Fibroblast of skin of abdomen (primary cell): Measurements from ENCODE around the gene WNT5A.

Source experiments
- DNase-seq: peaks from one replicate; pipeline ENCODE4 v3.0.0-alpha.2; 2013

The WNT5A gene

DNA sequence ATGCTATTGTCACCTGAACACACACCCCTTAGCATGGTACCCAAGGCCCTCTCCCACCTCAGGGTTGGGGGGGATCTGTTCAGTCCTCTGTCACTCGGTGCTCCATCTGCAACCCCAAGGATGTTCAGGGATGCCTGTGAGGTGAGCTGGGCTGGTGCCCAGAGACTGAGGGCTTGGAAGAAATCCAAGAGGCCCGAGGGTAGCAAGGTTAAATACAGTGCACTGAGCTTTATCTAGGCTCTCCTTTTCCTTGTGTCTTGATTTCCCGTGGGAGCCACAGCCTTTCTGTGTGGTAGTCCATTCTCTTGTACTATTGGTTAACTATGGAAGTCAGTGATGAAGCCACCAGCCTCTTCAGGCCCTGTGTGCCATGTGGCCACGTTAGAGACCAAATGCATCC is 18.7 kb upstream of the WNT5A start:
- DNase-seq, result no peak

DNA sequence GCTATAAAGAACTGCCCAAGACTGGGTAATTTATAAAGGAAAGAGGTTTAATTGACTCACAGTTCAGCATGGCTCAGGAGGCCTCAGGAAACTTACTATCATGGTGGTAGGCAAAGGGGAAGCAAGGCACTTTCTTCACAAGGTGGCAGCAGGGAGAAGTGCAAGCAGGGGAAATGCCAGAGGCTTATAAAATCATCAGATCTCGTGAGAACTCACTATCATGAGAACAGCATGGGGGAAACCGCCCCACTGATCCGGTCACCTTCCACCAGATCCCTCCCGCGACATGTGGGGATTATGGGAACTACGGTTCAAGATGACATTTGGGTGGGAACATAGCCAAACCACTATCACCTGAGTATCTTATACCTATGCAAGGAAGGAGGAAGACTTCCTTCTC is 18.0 kb upstream of the WNT5A start:
- DNase-seq, result peak; percentile 40

DNA sequence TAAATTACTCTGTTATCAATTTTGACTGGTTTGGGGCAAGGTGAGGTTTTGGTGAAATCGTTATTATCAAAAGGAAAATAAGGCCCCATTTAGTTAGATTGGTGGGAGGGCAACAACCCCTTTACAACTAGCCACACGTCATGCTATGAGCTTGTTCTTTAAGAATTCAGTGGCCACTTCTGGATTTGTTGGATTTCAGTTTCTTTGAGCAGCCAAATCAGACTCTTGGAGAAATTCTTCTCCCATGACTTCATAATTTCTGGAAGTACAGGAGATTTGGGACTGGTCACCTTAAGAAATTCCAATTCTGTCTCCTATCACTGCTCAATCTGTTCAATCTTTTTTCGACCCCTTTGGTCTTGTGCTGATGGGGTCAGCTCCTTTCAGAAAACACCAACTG is 14.8 kb upstream of the WNT5A start:
- DNase-seq, result peak; percentile 63

DNA sequence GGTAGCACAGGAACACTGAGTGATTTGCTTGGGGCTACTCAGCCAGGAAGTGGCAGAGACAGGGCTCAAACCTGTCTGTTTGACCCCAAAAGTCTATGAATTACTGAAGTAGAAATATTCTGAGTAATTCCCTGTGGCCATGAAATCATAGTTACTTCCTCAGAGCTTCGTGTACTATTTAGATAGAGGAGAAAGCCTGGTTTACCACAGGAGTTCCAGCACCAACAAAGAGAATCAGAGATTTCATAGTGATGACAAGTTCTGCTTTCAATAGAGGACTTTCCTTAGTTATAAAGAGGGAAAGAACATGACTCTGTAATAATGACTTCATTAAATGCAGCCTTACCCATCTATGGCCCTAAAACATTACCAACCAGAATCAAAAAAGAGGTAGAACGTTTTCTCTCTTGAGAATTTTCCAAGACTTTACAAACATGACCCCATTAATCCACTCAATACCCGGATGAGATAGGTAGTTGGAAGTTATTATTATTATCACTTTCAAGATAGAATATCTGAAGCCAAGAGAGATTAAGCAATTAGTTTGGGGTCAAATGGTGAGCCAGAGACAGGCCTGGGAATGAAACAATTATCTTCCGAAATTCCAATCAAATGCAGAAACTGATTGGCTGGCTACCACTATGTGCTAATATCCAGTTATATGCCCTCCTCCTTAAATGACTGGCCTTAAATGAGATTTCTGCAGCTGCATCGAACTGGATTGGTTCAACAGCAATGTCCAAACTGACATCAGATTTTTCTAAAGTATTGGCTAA is 13.6 kb upstream of the WNT5A start:
- peak; percentile 71 for DNase-seq

DNA sequence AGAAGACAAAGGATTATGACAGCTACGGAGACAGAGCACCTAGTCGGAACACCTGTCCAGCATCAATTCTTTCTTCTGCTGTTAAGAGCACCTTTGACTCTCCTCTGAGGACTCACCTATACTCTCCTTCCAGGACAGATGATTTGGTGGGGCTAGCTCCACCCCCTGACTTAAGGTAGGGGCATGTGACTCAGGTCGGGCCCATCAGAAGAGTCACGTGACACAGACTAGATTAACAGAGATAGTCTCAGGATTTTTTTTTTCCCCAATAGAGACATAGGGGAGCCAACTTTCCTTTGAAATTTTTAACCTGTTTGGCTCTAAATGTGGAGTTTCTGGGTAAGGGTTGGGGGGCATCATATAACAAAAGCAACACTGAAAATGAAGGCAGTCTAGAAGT is 11.4 kb upstream of the WNT5A start:
- no peak for DNase-seq

DNA sequence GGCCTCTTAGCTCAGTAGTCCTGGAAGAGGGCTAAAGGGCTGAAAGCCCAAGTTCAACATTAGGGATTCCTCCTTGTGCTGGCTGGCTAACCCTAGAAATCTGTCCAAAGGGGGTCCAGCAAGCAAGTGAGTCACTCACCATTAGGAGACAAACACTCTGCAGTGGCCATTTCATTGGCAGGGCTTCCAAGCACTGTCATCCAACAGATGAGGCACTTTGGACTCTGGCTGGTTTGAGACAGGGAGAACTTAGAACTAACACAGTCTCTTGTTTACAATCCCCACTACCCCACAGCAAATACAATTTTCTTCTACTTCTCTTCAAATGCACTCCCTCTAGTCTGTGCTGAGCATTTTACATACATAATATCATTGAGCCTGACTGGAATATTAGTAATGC is 10.1 kb upstream of the WNT5A start:
- no peak for DNase-seq

DNA sequence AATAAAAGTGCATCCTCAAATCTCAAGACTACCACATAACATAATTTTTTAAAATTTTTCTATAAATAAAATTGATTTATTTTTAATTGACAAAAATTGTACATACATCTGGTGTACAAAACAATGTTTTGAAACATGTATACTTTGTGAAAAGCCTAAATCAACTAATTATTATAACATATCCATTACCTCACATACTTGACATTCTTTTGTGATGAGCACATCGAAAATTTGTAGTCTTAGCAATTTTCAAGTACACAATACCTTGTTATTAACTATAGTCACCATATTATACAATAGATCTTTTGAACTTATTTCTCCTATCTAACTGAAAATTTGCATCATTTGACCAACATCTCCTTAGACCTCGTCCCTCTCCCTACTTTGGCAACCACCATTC is 7.9 kb upstream of the WNT5A start:
- no peak for DNase-seq

DNA sequence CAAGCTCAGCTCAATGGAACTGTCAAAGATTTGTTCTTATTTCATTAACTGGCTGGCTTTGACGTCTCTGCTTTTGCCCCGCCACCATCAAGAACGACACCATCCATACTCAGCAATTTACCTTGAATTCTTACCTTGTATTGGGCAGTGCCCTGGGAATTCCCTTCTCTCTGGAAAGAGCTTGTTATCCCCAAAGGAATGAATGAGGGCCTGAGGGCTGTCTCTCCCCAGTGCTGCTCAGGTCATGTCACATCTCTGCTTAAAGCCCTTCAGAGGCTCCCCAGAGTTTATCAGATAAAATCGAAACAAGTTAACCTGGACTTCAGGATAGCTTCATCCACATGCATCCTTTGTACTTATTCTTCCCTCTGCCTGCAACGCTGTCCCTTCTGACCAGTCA is 5.9 kb upstream of the WNT5A start:
- no peak for DNase-seq

DNA sequence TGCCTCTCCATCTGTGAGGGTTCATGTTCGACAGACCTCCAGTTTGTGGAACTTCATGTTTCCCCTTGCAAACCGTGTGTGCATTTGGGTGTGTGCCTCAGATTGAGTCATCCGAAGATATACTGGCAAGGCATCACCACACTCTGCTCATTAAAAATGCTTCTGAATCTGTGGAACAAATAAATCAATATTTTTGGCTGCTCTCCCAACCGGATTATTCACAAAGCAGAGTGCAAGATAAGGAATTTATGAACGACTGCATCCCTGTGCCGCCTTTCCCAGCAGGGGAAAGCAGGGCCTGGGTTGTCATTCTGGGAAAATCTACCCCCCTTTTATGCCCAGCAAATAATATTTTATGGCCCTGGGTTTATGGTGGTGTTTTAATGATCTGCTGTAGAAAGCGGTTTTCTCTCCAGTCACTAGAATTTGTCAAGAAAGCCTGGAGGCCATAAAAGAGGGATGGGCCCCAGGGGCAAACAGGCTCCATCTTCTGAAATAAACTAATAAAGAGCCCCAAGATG is 4.2 kb upstream of the WNT5A start:
- peak; percentile 99 for DNase-seq

DNA sequence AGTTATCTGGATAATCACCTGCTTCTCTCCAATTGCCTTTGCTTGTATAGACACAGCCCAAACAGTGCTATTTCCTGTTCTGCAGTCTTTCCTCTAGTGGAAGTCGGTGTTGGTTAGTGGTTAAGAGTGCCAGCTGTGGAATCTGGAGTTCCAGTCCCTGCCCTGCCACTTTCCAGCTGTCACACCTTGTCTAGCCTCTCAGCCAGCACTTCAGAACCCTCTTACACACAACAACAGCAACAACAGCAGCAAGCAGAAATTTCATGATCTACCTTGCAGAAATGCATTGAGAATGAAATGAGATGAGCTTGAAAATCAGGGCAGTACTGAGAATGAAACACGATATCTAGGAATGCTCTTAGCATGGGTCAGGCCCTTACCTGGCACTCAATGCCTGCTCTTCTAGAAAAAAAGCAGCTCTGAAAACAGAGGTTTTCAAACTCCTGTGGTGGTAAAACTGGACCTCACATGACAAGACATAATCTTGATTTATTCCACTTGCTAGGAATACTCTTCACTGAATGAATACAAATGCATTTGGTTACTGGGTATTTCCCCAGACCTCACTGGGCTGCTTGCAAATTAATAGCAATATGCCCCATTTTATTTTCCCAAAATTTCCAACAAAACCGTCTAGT is 3.3 kb upstream of the WNT5A start:
- no peak for DNase-seq

DNA sequence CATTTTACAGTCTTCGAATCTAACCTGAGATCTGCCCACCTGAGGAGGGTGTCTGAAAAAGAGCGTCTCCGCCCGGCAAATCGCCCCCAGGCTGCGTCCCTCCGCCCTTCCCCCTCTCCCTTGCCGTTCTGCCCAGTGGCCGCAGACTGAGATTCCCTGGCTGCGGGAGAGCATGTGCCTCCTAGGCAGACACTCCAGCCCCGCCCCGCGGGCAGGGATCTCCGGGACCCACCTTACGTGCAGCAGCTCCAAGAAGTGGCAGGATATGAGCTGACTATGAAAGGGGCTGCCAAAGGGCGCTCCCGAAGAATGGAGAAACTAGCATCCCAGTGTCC is 2.7 kb upstream of the WNT5A start:
- no peak for DNase-seq

DNA sequence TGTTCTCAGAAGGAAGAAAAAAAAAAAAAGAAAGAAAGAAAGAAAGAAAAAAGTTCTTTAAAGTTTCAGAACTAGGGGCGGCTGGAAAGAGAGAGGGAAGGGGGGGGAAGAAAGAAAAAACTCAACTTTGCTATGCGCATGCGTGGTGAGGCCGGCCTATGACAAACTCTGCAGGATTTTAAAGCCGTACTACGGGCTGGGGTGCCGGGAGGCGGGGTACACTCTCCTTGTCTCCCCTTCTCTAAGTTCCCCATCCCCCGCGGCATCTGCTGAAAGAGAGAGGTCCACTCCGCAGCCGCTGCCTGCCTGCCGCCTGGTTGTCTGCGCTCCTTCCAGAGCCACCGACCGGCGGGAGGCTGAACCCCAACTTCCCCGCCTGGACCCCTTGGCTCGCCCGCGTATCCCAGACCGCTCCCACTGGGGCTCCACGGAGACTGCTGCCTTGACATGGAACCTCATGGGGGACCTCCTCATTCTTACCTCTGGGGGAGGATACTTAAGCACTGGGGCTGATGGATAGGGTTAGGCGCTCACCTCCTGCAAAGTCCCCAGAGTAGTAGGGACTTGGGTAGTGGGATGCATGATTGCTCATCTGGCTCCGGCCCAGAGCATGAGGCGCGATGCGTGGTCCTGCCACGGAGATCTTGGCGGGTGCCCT is 1.4 kb upstream of the WNT5A start:
- peak; percentile 94 for DNase-seq

DNA sequence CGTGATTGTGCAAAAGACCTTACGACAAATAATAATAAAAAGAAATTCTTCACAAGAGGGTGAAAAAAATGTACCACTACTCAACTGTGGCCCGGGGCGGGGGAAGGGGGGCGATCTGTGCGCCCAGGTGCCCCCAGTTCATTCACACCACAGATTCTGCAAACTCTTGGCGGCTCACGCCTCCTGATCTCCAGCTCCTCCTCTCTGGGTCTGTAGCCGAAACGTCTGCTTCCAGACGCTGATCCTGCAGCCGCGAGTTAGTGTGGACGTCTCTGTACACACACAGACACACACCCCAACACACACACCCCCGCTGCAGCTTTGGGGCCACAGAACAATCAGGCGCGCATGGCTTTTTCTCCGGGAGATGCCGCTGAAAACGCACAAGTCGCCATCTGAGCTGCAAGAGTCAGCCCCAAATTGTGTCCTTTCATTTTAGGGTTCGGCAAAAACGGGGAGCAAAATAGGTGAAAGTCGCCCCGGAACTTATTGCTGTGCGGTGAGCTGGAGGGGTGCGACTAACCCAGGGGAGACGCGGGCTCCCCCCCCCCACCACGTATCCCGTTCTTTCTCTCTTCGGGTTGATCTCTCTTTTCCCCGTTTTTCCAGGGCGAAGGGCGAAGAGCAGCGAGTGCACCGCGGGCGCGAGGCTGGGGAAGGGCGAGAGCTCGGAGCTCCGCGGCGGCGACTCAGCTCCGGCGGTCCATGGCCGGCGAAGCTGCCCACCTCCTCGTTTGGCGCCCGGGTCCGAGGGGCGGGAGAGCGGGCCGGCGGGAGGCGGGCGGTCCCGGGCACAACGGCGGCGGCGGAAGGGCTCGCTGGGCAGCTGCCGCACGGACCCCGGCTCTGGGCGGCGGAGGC is 505 bp upstream of the WNT5A start:
- peak; percentile 80 for DNase-seq

DNA sequence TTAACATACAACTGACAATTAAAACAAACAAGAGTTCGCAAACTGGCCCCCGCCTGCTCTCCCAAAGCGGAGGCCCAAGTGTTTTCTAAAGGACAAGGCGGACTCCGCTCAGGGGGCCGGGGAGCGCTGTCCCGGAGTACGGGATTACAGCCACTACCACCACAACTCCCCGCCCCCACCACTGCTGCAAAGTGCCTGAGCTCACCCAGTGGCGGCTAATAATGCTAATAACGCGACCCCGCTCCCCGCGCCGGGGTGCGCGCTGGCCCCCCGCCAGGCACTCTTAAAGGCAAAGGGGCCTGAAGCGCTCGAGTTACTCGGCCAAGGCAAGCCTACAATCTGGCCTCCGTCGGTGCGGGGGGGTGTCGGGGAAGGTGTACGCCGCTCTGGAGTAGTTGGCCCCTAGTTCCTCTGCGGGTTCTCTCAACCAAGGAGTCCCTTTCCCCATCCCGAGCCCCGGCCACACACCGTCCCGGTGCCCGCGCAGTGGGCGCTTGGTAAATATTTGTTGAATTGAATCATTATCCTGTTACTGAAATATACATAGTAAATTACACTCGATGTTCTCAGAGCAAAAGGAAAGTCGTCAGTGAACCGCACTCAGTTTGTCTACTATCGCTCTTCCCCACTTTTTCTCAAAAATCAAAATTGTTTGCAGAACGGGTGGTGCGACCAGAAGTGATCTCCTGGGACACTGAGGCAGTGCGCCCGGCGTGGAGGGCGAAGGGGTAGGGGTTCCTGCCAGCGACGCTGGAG is 827 bp downstream of the WNT5A start:
- peak; percentile 88 for DNase-seq

DNA sequence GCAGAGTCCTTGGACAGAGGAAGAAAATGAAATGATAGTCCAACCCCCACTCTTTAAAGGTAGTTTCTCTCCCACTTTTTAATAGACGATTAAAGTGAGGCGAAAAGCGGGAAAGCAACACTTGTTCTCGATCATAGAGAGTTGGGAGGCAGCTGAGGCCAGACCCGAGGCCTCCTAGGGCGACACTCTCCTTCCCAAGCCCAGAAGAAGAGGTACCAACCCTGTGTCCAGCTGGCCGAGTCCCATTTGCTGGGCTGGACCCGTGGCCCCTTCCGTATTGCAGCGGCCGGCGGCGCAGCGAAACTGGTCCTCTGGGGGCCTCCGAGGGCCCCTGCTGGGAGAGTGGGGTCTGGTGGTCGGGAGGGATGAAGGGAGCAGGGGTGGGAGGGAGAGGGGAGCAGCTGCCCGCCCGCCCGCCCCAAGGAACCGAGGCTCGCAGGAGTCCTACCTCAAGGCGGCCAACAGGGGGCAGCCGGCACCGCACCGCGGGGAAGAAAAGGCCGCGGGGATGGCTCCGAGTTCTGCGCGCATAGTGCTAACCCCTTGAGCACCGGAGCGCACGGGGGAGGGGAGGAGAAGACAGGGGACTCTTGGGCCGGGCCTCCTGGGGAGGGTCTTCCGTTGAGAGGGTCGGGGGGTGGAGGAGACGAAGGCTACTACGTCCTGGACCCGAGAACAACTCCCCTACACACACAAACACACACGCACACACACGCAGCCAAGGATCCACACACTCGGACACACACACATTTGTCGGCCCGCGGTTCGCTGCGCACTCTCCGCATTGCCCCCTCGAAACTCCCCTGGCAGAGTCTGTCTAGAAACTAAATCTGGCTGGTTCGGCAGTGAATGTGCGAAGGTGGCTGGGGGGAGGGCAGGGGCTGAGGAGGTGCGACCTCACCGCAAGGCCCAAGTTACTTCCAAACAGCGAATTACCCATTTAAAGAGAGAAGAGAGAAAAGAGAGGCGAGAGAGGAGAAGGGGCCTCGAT is 2.0 kb downstream of the WNT5A start:
- DNase-seq, result peak; percentile 90

DNA sequence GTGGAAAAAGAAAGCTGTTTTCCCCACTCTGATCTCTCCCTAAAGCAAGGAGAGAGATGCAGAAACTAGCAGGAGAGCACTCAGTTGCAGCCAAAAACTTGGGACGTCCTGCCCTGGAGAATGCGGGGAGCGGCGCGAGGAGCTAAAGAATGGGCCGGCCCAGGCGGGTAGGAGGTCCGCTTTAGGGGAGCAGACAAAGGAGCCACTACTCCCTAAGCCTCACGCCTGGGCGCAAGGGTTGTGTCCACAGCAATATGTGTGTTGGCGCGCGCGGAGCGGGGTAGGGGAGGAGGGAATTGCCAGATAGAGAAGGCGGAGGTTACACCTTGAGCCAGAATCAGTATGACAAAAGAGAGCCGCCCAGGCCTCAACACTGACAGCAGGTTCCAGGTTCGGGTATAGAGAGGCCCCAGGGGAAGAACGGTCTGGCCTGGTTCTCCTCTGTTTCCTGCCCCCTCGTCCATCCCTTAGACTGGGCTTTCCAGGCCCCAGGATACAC is 2.9 kb downstream of the WNT5A start:
- peak; percentile 42 for DNase-seq

DNA sequence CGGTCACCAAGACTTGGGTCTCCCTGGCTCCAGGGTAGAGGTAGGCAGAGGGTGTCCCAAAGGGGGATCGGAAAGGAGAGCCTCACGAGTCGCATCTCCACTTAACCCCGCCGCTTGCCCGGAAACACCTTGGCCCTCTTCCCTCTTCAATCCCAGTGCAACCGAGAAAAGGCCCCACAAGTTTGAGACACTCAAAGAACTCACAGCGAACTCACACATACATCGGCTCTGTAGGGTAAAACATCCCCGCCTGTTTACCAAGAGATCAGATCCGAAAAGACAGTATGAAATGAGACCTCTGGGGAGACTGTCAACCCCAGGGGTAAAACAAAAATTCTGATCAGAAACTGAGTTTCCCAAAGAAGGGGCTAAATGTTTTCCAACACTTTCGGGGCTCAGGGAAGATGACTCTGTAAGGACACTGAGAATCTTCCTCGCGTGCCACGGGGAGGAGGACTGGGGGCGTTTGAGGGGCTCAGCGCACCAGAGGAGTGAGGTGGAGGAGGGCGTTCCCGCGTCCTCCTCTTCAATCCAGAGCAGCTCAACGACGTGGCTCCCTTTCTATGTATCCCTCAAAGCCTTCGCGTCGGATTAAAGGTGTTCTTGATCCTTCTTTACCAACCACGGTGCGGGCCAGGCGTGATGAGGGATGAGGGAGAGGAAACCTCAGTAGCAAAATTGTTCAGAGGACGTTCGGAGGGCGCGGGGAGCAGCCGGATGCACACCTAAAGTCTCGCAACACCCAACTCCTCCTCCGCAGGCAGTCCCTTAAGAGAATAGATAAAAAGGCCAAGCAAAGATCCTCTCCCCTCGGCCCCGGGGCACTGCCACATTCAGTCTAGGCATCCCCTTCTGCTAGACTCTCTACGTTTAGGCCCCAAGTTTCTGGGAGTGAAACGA is 3.7 kb downstream of the WNT5A start:
- DNase-seq, result peak; percentile 54

DNA sequence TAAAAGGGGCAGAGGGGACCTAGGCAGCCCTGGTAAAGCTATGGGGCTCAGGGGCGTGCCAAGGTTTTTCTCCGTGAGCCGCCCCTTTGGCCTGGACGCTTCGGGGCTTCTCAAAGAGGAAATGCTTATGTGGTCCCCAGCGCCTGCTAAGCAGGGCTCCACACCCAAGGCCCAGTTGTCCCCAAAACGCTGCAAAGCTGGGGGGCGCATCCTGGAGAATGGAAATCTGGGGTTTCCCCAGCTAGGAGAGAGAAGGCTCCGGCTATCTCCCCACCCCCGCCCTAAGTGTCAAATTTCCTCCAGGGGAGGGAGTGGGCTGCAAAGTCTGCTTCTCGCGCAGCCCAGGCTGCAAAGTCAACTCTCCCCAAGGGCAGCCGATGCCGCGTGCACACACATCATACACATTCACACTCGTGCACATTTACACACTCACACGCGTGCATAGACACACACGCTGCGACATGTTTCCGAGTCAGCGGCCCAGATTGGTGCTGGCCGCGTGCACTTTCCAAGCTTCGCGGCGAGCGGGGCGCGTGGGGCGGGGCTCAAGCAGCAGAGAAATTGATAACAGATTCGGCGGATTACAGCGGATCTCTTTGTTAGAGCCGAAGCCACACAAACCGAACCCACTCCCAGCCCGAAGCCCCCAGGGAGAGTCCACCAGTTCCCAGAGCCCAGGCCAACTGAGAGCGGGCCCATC is 4.5 kb downstream of the WNT5A start:
- DNase-seq, result peak; percentile 83
